C4-2B (cell line): ENCODE results near the gene TPRN.

Experiments
- H3K27ac ChIP-seq: fragments of 450-650 bp; 2 replicates; pipeline ENCODE4 v1.5.1; 2017
- CTCF ChIP-seq: fragments of 450-650 bp; conservative IDR thresholded peaks from 2 replicates; pipeline ENCODE4 v1.5.1; 2017; ENCODE audit warnings: mild to moderate bottlenecking
- ZFX ChIP-seq: fragments of 450-650 bp; IDR thresholded peaks from 2 replicates; pipeline ENCODE4 v1.6.1; 2017

Gene TPRN

GRCh38 chr9:137188086-137188489, 12.5 kb downstream of the TPRN start:
- H3K27ac ChIP-seq: peak overlapping the region; percentile 93

DNA sequence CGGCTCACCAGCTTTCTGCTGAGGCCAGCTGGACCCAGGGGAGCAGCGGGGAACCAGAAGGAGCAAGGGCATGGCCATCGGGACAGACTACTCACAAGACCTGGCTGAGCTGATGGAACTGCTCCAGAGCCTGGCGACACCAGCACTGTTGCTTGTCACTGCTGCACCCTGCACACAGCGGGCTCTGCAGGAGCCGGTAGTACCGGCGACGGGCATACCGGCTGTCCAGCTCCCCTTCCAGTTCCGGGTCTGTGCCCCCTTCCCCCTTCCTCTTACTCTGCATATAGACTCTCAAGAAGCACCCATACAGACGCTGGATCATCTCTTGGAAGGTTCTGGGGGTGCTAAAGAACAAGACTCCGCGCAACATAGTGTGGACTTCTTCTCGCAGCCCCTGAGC, 13.2 kb downstream of the TPRN start:
- TF ChIP-seq ZFX: no peak
- no peak for TF ChIP-seq CTCF
- H3K27ac ChIP-seq: peak overlapping the region; percentile 93; the same call in 1 of the 2 replicates

More at GRCh38 chr9:137188086-137188489, 12.5 kb downstream of the TPRN start:
- TF ChIP-seq CTCF (no peak), ZFX (no peak)

- H3K27ac ChIP-seq: no peak overlapping the region
- TF ChIP-seq CTCF (no peak), ZFX (no peak)
Observed at GRCh38 chr9:137186385-137186784, 14.2 kb downstream of the TPRN start.

DNA sequence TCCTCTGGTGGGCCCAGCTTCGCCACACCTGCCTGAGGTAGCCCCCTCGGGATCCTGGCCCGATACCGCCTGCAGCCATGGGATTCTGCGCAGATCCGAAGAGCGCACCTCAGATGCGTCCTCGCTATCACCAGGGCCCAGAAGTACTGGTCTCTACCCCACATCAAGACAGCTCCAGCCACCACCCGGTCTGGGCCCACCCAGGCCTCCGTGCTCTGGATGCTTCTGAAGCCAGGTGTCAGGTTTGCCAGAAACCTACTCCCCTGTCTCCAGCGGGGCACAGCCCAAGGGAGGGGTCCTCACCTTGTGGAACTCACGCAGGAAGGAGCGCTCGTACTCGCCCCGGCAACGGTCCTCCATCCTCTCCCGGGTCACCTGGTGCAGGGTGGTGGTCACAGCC, 14.6 kb downstream of the TPRN start:
- no peak for TF ChIP-seq ZFX
- TF ChIP-seq CTCF: no peak
- no peak overlapping the region for H3K27ac ChIP-seq

GRCh38 chr9:137184881-137185660, 15.5 kb downstream of the TPRN start:
- TF ChIP-seq ZFX: no peak
- no peak for TF ChIP-seq CTCF
- H3K27ac ChIP-seq: no peak overlapping the region

GRCh38 chr9:137183980-137184595, 16.5 kb downstream of the TPRN start:
- no peak overlapping the region for H3K27ac ChIP-seq
- TF ChIP-seq CTCF (no peak), ZFX (no peak)

DNA sequence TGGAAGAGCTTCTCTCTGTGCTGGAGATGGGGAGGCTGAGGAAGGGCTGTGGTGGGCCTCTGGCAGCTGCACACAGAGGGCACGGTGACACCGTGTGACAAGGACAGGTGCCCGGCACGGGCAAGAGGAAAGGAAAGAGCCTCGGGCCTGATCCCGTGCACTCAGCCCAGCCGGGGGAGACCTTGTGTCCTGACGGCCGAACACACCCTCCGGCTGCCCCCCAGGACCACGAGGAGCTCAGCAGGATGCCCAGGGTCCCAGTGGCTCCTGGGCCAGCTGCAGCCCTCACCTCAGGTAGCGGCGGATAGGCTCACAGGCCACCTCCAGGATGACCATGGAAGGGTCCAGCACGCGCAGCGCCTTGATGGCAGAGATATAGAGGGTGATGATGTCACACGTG, 17.7 kb downstream of the TPRN start:
- no peak for TF ChIP-seq CTCF
- no peak for TF ChIP-seq ZFX
- no peak overlapping the region for H3K27ac ChIP-seq
